GM12878 (cell line): ENCODE measurements around the gene PAK2.

ENCODE experiments used
- BCL3 ChIP-seq: IDR thresholded peaks from 2 replicates; pipeline ENCODE4 v1.6.1; 2011; ENCODE audit warnings: borderline replicate concordance, low read depth, mild to moderate bottlenecking, moderate library complexity, low read length; ENCODE audit not compliant: insufficient read depth, poor library complexity, severe bottlenecking
- CTCF ChIP-seq, 3 experiments: IDR thresholded peaks in 2 of 3; conservative IDR thresholded peaks in 1 of 3; 2 replicates each; pipeline ENCODE4 v1.5.1; 2011; ENCODE audit warnings: low read depth in 3 of 3, low read length in 3 of 3, mild to moderate bottlenecking in 3 of 3, control low read depth in 2 of 3, moderate library complexity in 2 of 3, inconsistent platforms in 1 of 3, mixed read lengths in 1 of 3; ENCODE audit not compliant: control insufficient read depth in 2 of 3, insufficient read depth in 1 of 3; ENCODE audit errors: extremely low read depth in 1 of 3
- EP300 ChIP-seq, 2 experiments: fragments of 150-350 bp in 1 of 2; IDR thresholded peaks; 2 replicates each; pipeline ENCODE4 v1.6.1; 2011 to 2012; ENCODE audit warnings: low read depth in 2 of 2, low read length in 2 of 2, borderline replicate concordance in 1 of 2, improper control_type of control experiment in 1 of 2, inconsistent platforms in 1 of 2; ENCODE audit not compliant: control insufficient read depth in 1 of 2
- ESRRA ChIP-seq: IDR thresholded peaks from 2 replicates; pipeline ENCODE4 v1.6.1; 2012; ENCODE audit warnings: mild to moderate bottlenecking, low read length, improper control_type of control experiment
- MAX ChIP-seq: IDR thresholded peaks from 2 replicates; pipeline ENCODE4 v1.6.1; 2012; ENCODE audit warnings: low read depth, low read length, improper control_type of control experiment
- MEF2A ChIP-seq: IDR thresholded peaks from 2 replicates; pipeline ENCODE4 v1.6.1; 2011; ENCODE audit warnings: low read depth, mild to moderate bottlenecking, low read length, moderate library complexity; ENCODE audit not compliant: insufficient read depth
- NFYA ChIP-seq: IDR thresholded peaks from 2 replicates; pipeline ENCODE4 v1.6.1; 2011; ENCODE audit warnings: low read depth, mild to moderate bottlenecking, low read length, improper control_type of control experiment, borderline replicate concordance
- POLR2A ChIP-seq: IDR thresholded peaks from 2 replicates; pipeline ENCODE4 v1.6.1; 2011; ENCODE audit warnings: low read depth, mild to moderate bottlenecking, low read length
- RELA ChIP-seq: fragments of 450-650 bp; IDR thresholded peaks from 2 replicates; pipeline ENCODE4 v1.8.0; 2014; ENCODE audit warnings: borderline replicate concordance; ENCODE audit not compliant: partially characterized antibody
- ZNF384 ChIP-seq: IDR thresholded peaks from 2 replicates; pipeline ENCODE4 v1.6.1; 2012; ENCODE audit warnings: low read depth, mild to moderate bottlenecking, low read length, improper control_type of control experiment, borderline replicate concordance
- TF ChIP-seq, protein P1 (sequence below): IDR thresholded peaks from 2 replicates; pipeline ENCODE4 v1.6.1; 2011; ENCODE audit warnings: low read depth, mild to moderate bottlenecking, low read length, moderate library complexity, borderline replicate concordance; ENCODE audit errors: extremely low read depth

DNA sequence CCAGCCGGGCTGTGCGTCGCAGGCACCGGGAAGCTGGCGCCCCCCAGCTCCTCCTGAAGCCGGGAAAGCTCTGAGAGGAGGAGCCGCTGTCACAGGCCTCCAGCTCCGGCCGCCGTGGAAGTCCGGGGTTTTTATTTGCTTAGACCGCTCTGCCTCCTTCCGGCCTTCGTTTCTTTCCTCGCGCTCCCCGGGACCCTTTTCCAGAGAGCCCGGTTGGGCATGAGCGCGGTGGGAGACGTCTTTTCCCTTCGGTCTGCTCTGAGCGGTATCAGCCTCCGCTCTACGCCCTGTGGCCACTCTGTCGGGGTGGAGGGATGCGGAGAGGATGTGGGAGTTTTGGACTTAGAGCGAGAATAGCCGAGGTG is 128.6 kb downstream of the PAK2 start:
- TF ChIP-seq CTCF (IDR thresholded peaks at IDR 0.05 in 2 of 3, conservative IDR thresholded peaks at IDR 0.05 in 1 of 3; ENCODE audit: control insufficient read depth in 2 of 3, extremely low read depth in 1 of 3, insufficient read depth in 1 of 3, low read depth in 3 of 3, low read length in 3 of 3) (no peak), EP300 (IDR thresholded peaks at IDR 0.05; ENCODE audit: borderline replicate concordance in 1 of 2, control insufficient read depth in 1 of 2, low read depth in 2 of 2, low read length in 2 of 2) (no peak), ESRRA (no peak), POLR2A (no peak), MEF2A (no peak), NFYA (no peak), RELA (no peak), ZNF384 (no peak), BCL3 (no peak), MAX (no peak)
- TF ChIP-seq, protein P1, sequence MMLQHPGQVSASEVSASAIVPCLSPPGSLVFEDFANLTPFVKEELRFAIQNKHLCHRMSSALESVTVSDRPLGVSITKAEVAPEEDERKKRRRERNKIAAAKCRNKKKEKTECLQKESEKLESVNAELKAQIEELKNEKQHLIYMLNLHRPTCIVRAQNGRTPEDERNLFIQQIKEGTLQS: no peak
